SK-N-SH (cell line): ENCODE results near the gene TMEM106C. TPM values are rescaled to one million over a fixed set of nuclear protein-coding genes. Genes with fewer than 3 reads are reported as not detected.

Experiments used
- CTCF ChIA-PET: fragments of 300-600, 350-600 bp; formaldehyde crosslinking; extraction: SDS; loops from one replicate; lab custom pipeline; 2021; lab: Yijun Ruan, JAX
- POLR2A ChIA-PET: fragments of 350-600 bp; sonication (Branson Sonifier 250); formaldehyde crosslinking; extraction: SDS; loops from one replicate; lab custom pipeline; 2020; ENCODE audit warnings: antibody characterized with exemption, inconsistent platforms; lab: Yijun Ruan, JAX
- DNase-seq: peaks from one replicate; pipeline ENCODE4 v3.0.0; 2012
- H2AFZ ChIP-seq: fragments of 200-600 bp; sonication (generic); 2 replicates; pipeline ENCODE4 v1.8.1; 2016; ENCODE audit warnings: antibody characterized with exemption, mild to moderate bottlenecking, low read depth
- H3F3A ChIP-seq: fragments of 200-600 bp; sonication (generic); replicated peaks from 2 replicates; pipeline ENCODE3; 2016; ENCODE audit warnings: antibody characterized with exemption, mild to moderate bottlenecking; ENCODE audit not compliant: insufficient read depth
- H3K27ac ChIP-seq, 2 experiments: fragments of 200-500 bp in 1 of 2; fragments of 200-600 bp in 1 of 2; sonication (Bioruptor generic) in 1 of 2; sonication (generic), shearing (Covaris generic) in 1 of 2; 2 replicates each; pipeline versions ENCODE4 v1.5.1 to v1.6.1; 2014 to 2016; ENCODE audit warnings: low read depth in 2 of 2, inconsistent platforms in 1 of 2, low read length in 1 of 2, mild to moderate bottlenecking in 1 of 2, mixed read lengths in 1 of 2
- H3K27me3 ChIP-seq: fragments of 200-600 bp; sonication (generic), shearing (Covaris generic); 2 replicates; pipeline ENCODE4 v1.6.1; 2016; ENCODE audit warnings: mixed run types; ENCODE audit not compliant: insufficient read depth
- H3K36me3 ChIP-seq, 2 experiments: fragments of 200-500 bp in 1 of 2; fragments of 200-600 bp in 1 of 2; sonication (Bioruptor generic) in 1 of 2; sonication (generic) in 1 of 2; replicated peaks in 1 of 2; 2 replicates each; pipeline versions ENCODE3 to v1.5.1; 2014 to 2016; ENCODE audit warnings: low read length in 1 of 2, mild to moderate bottlenecking in 1 of 2; ENCODE audit not compliant: insufficient read depth in 2 of 2, control insufficient read depth in 1 of 2
- H3K4me1 ChIP-seq, 2 experiments: fragments of 200-500 bp in 1 of 2; fragments of 200-600 bp in 1 of 2; sonication (Bioruptor generic) in 1 of 2; sonication (generic), shearing (Covaris generic) in 1 of 2; 2 replicates each; pipeline versions ENCODE4 v1.5.1 to v1.6.1; 2014 to 2016; ENCODE audit warnings: low read depth in 1 of 2, low read length in 1 of 2, mixed run types in 1 of 2; ENCODE audit not compliant: insufficient read depth in 2 of 2, control insufficient read depth in 1 of 2
- H3K4me2 ChIP-seq: fragments of 200-600 bp; sonication (generic), shearing (Covaris generic); 2 replicates; pipeline ENCODE4 v1.6.1; 2017; ENCODE audit warnings: mixed run types
- H3K4me3 ChIP-seq, 2 experiments: fragments of 200-500 bp in 1 of 2; fragments of 200-600 bp in 1 of 2; sonication (Bioruptor generic) in 1 of 2; sonication (generic), shearing (Covaris generic) in 1 of 2; 2 replicates each; pipeline versions ENCODE4 v1.5.1 to v1.8.1; 2014 to 2016; ENCODE audit warnings: low read depth in 2 of 2, inconsistent platforms in 1 of 2, low read length in 1 of 2, mild to moderate bottlenecking in 1 of 2, mixed read lengths in 1 of 2, moderate library complexity in 1 of 2
- H3K79me2 ChIP-seq: fragments of 200-600 bp; sonication (generic); 2 replicates; pipeline ENCODE4 v1.8.1; 2017; ENCODE audit warnings: mild to moderate bottlenecking; ENCODE audit not compliant: insufficient read depth
- H3K9ac ChIP-seq: fragments of 200-600 bp; sonication (generic); 2 replicates; pipeline ENCODE4 v1.6.1; 2017; ENCODE audit warnings: mixed run types
- H3K9me2 ChIP-seq: fragments of 200-600 bp; sonication (generic); 2 replicates; pipeline ENCODE4 v1.6.1; 2017; ENCODE audit warnings: mixed run types
- H3K9me3 ChIP-seq: fragments of 200-600 bp; sonication (generic); 2 replicates; pipeline ENCODE4 v1.6.1; 2017; ENCODE audit warnings: mixed run types, mild to moderate bottlenecking, moderate library complexity
- H4K20me1 ChIP-seq: fragments of 200-600 bp; sonication (generic); 2 replicates; pipeline ENCODE4 v1.6.1; 2017; ENCODE audit warnings: mild to moderate bottlenecking, mixed run types; ENCODE audit not compliant: insufficient read depth
- GATA2 ChIP-seq: sonication (generic); formaldehyde crosslinking; IDR thresholded peaks from 2 replicates; pipeline ENCODE4 v1.5.0; 2020; ENCODE audit warnings: mild to moderate bottlenecking, missing genetic modification reagents
- NRF1 ChIP-seq: IDR thresholded peaks from 2 replicates; pipeline ENCODE4 v1.6.1; 2012; ENCODE audit warnings: low read depth, mild to moderate bottlenecking, low read length
- RFX5 ChIP-seq: IDR thresholded peaks from 2 replicates; pipeline ENCODE4 v1.6.1; 2012; ENCODE audit warnings: mild to moderate bottlenecking, improper control_type of control experiment, low read length
- TCF12 ChIP-seq: IDR thresholded peaks from 2 replicates; pipeline ENCODE4 v1.4.0; 2012
- TEAD4 ChIP-seq: IDR thresholded peaks from 2 replicates; pipeline ENCODE4 v1.4.0; 2012; ENCODE audit warnings: mild to moderate bottlenecking, borderline replicate concordance; ENCODE audit not compliant: insufficient read depth
- YY1 ChIP-seq: IDR thresholded peaks from 2 replicates; pipeline ENCODE4 v1.4.0; 2012; ENCODE audit warnings: low read depth, mild to moderate bottlenecking
- WGBS: methylation state at CpG from one replicate; pipeline ENCODE4 v1.1.6; 2017; ENCODE audit warnings: low lambda C conversion rate; 5-methylcytosine and 5-hydroxymethylcytosine counted together
- polyA plus RNA-seq, 3 experiments: library from polyadenylated mRNA; depleted of rRNA; stranded (reverse); fragments of >200 nt; gene quantifications; 2 replicates each; pipeline ENCODE4 v1.2.3, GENCODE V29; 2012
- TF ChIP-seq, protein P1 (sequence below): IDR thresholded peaks from 2 replicates; pipeline ENCODE4 v1.4.0; 2012; ENCODE audit warnings: low read depth
- TF ChIP-seq, protein P2 (sequence below): IDR thresholded peaks from 2 replicates; pipeline ENCODE4 v1.6.1; 2012; ENCODE audit warnings: mild to moderate bottlenecking, low read depth, low read length, moderate library complexity
- TF ChIP-seq, protein P3 (sequence below): IDR thresholded peaks from 2 replicates; pipeline ENCODE4 v1.4.0; 2012; ENCODE audit warnings: low read depth, borderline replicate concordance

The TMEM106C gene
- polyA plus RNA-seq, 1 of the 3 experiments (the other 2 are of a cell fraction) = 133 TPM

DNA sequence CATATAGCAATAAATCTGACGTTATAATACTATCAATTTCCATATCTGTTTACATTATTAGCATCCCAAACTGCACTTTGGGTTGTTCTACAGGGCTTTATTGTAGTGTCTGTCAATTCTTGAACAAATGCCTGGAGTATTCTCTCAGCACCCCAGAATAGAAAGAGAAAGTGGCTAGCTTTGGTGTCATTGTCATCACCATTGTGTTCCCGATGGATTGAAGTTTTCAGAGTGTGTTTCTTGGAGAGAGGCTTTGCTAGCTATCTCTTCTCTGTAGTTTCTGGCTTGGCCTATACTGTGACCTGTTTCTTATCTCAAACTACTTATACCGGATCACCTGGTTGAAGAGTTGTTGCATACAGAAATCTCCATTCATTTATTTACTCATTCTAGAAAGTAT is 6.4 kb downstream of the TMEM106C start:
- H4K20me1 ChIP-seq = no peaks in the 10 kb centered on the region
- peaks cover 10 to 34% of the 10 kb centered on the region in 2 experiments for H3K36me3 ChIP-seq
- H3K9me3 ChIP-seq = no peaks in the 10 kb centered on the region
- ChIA-PET CTCF (interaction anchor here (0.8 to 4.0 kb wide), 2 partner anchors 20 to 64 kb away, joined by 3 to 12 read pairs; no protein-coding TSS in a partner anchor), POLR2A (interaction anchor here (0.5 kb wide), 1 partner anchor 709 kb away, joined by 3 read pairs; no protein-coding TSS in a partner anchor)
- no peak for DNase-seq
- no peaks in the 10 kb centered on the region; a peak in 1 of 4 replicates for H3K4me1 ChIP-seq
- H3K79me2 ChIP-seq = no peaks in the 10 kb centered on the region
- 89% methylated on average over 3 of the region's 3 CpGs for WGBS
- H3K27ac ChIP-seq = no peak overlapping the region
- H3K9ac ChIP-seq = no peak overlapping the region
- no peak overlapping the region for H3K4me3 ChIP-seq
- H3K4me2 ChIP-seq = no peak overlapping the region
- no peaks in the 10 kb centered on the region for H3K27me3 ChIP-seq
- H2AFZ ChIP-seq = no peak overlapping the region
- TF ChIP-seq, protein P1, sequence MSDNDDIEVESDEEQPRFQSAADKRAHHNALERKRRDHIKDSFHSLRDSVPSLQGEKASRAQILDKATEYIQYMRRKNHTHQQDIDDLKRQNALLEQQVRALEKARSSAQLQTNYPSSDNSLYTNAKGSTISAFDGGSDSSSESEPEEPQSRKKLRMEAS = no peak
- TF ChIP-seq RFX5 (no peak), NRF1 (no peak), TCF12 (no peak), GATA2 (no peak), TEAD4 (no peak)
- TF ChIP-seq, protein P2, sequence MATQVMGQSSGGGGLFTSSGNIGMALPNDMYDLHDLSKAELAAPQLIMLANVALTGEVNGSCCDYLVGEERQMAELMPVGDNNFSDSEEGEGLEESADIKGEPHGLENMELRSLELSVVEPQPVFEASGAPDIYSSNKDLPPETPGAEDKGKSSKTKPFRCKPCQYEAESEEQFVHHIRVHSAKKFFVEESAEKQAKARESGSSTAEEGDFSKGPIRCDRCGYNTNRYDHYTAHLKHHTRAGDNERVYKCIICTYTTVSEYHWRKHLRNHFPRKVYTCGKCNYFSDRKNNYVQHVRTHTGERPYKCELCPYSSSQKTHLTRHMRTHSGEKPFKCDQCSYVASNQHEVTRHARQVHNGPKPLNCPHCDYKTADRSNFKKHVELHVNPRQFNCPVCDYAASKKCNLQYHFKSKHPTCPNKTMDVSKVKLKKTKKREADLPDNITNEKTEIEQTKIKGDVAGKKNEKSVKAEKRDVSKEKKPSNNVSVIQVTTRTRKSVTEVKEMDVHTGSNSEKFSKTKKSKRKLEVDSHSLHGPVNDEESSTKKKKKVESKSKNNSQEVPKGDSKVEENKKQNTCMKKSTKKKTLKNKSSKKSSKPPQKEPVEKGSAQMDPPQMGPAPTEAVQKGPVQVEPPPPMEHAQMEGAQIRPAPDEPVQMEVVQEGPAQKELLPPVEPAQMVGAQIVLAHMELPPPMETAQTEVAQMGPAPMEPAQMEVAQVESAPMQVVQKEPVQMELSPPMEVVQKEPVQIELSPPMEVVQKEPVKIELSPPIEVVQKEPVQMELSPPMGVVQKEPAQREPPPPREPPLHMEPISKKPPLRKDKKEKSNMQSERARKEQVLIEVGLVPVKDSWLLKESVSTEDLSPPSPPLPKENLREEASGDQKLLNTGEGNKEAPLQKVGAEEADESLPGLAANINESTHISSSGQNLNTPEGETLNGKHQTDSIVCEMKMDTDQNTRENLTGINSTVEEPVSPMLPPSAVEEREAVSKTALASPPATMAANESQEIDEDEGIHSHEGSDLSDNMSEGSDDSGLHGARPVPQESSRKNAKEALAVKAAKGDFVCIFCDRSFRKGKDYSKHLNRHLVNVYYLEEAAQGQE = no peak
- H3F3A ChIP-seq = no peaks in the 10 kb centered on the region
- no peaks in the 10 kb centered on the region for H3K9me2 ChIP-seq

DNA sequence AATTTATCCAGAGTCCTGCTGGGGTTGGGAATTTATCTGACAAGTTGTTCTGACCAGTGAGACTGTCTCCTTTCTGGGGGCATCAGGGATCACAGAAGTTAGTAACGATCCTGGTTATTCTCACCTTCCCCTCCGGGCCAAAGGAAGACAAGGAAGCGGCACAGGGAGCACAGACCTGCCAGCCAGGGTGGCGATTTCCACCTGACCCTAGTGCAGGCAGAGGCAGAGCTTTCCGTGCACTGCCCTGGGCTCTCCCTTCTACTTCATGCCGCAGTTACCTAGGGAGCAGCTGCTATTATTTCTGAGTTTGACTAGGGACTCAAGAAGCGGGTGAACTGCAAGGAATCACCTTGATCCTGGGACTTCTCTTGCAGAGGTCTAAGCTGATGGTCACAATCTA is 7.4 kb downstream of the TMEM106C start:
- no peaks in the 10 kb centered on the region; a peak in 1 of 4 replicates for H3K4me1 ChIP-seq
- no peak overlapping the region for H2AFZ ChIP-seq
- H3K27ac ChIP-seq = no peak overlapping the region
- H3K4me2 ChIP-seq = no peak overlapping the region
- H3K4me3 ChIP-seq = no peak overlapping the region
- H3F3A ChIP-seq = no peaks in the 10 kb centered on the region
- no peaks in the 10 kb centered on the region for H3K9me2 ChIP-seq
- H3K9ac ChIP-seq = no peak overlapping the region
- no peaks in the 10 kb centered on the region for H3K79me2 ChIP-seq
- POLR2A ChIA-PET = no interaction called here
- no peaks in the 10 kb centered on the region for H4K20me1 ChIP-seq
- no peaks in the 10 kb centered on the region for H3K9me3 ChIP-seq
- no peaks in the 10 kb centered on the region for H3K27me3 ChIP-seq
- no peak for TF ChIP-seq YY1
- TF ChIP-seq, protein P3, sequence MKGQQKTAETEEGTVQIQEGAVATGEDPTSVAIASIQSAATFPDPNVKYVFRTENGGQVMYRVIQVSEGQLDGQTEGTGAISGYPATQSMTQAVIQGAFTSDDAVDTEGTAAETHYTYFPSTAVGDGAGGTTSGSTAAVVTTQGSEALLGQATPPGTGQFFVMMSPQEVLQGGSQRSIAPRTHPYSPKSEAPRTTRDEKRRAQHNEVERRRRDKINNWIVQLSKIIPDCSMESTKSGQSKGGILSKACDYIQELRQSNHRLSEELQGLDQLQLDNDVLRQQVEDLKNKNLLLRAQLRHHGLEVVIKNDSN = no peak
- TF ChIP-seq GATA2 = no peak
- TF ChIP-seq, all 33 proteins: peak for 0
- 91% methylated on average over 7 of the region's 7 CpGs for WGBS
- CTCF ChIA-PET = interaction anchor here (0.9 to 4.0 kb wide), 4 partner anchors 9 to 219 kb away, joined by 3 to 12 read pairs (median 3); partner anchors contain the start of gene VDR
- DNase-seq = no peak
- peaks cover 4 to 27% of the 10 kb centered on the region in 2 experiments for H3K36me3 ChIP-seq
